ENCODE data around the gene PRTG.

GRCh38 chr15:55615445-55615844 lies 127.5 kb downstream of the PRTG start:
- TF ChIP-seq CTCF (IDR thresholded peaks at IDR 0.05; ENCODE audit: low read depth, low read length) (no peak), EZH2phosphoT487 (IDR thresholded peaks at IDR 0.05; ENCODE audit: low read depth) (no peak)

Measured in OCI-LY3 (cell line).